Hippocampal formation (tissue), 2 donors: Measurements from ENCODE around the gene NEK4.

Source experiments
- DNase-seq, 2 donors: peaks; one replicate each; lab custom pipeline; 2025; lab: John Stamatoyannopoulos, UW

NEK4 gene

DNA sequence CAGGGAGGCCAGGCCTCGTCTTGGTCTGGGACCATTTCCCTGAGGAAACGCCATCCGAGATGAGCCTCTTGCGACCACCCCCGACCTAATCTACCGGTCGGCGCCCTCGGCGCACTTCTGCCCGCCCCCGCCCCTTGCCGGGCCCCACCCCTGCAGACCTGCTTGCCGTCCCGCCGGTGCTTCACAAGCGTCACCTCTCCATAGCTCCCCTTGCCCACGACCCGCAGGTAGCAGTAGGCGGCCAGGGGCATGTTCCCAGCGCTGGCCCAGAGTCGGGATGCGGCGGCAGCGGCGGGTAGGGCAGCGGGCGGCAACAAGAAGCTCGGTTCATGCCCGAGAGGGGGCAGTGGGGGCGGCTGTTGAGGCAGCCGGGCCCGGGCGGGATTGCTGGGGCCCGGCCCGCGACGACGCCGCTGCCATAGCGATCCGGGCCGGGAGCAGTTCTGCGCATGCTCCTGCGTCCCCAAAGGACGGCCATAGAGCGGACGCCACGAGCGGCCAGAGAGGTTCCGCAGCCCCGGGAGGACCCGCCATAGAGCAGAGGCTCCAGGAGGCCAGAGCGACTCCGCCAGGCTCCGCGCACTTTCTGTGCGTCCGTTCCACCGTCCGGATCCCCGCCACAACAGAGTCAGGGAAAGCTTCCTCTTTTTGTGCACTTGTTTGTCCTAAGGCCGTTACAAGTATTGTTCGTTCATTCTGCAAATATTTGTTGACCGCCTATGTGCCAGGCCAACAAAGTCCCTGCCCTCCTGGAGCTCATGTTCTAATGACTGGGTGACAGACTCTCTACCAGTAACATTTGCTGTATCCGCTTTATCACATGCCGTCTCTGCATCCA lies at the start of gene NEK4:
Gene NEK4, minus strand, starts transcription at position 445 of the 838 bp plus-strand sequence. Its CDS starts 194 bp downstream, at position 251.
- peak; percentile 88 to 90 for DNase-seq

DNA sequence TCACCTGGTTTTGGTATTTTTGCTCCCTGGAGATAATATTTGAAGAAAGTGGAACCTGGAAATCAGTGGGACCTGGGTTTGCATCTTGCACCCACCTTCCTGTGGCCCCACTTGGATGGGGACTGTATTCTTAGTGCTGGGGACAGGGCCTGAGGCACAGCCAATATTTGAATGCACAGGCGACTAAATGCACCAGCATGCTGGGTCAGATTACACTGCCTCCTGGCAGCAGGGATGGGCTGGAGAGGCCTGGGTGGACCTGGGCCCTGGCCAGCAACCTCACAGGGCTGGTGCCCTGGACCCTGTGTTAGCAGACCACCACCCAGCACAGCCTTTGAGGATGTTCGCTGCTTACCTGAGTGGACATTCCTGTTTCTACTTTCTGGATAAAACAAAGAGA lies 49.2 kb upstream of the NEK4 start:
- no peak for DNase-seq

DNA sequence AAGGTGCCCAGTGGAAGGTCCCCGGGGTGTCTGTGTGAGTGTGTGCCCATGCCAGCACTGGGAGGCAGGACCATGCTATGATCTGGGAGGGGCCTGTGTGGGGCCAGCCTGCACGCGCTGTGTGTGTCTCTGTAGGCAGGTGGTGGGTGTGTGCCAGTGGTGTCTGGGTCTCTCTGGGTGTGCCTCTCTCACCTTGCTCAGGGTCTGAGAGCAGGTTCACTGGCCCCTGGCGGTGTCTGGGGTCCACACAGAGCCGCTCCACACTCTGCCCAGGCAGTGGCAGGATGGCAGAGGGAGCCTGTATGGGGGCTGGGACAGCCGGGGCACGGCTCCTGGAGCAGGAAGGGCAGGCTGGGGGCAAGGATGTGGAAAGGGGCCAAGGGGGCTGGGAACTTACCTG lies 47.1 kb upstream of the NEK4 start:
- DNase-seq, result no peak

DNA sequence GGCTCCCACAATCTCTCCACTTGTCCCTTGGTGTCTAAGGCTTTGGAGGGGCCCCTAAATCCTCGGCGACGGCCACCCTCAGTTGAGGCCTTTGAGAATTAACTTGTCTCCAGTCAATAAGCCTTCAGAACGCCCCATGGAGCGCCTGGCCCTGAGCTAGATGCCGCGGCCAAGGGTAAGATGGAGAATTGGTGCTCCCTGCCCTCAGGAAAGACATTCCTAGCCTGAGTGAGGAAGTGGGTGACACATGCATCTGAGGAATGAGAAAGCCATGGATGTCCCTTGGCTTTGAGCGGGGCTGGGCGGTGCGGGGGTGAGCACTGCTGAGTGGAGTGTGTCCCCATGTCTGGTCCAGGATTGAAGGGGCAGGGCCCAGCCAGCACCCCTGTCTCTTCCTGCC lies 46.5 kb upstream of the NEK4 start:
- no peak for DNase-seq

DNA sequence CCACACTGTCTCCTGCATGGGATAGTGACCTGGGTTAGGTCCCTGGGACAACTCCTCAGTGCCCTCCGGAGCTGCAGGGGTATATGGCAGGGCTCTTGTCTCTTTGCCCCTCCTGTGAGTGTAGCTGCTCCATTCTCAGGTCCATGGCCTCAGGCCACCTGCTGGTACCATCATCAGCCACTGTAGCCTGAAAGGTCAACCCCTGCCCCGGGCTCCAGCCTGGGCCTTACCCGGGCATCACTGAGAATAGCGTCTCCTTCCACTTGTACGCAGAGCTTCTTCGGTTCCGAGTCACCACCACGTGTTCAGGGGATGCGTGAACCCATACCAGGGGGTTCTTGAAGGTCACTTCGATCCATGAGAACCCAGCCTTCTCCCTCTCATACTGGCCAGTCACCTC lies 45.9 kb upstream of the NEK4 start:
- DNase-seq, result no peak

DNA sequence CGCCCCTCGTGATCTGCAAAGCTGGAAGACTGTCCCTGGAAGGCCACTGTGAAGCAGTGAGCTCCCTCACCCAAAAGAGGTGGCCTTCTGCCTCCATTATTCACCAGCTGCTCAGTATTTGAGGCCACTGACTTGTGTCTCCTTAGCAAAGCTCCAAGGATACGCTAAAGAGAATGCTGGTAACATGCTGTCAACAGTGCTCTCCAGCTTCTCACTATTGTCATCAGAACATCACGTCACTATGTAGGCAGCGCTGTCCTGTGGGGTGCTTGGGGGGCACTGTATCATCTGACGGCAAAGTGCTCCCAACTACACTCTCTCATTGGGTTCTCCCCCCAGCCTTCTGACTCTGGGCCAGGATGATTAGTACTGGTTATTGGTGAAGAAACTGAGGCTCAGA lies 45.5 kb upstream of the NEK4 start:
- DNase-seq, result no peak

DNA sequence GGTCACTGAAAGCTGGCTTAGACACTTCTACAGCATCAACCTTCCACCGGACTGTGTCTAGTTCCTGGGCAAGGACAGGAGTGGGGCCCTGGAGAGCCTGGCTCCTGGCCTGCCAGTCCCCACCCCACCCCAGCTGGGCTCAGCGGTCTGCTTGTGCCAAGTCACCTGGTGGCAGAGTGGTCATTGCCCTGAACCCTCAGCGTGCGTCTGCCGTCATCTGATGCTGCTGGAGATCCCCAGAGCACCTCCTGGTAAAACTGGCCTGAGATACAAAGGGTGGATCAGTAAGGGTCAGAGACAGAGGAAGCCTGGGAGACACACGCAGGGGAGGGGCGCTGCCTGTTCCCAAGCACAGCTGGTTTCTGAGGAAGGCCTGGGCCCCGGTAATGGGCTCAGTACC lies 43.1 kb upstream of the NEK4 start:
- no peak for DNase-seq

DNA sequence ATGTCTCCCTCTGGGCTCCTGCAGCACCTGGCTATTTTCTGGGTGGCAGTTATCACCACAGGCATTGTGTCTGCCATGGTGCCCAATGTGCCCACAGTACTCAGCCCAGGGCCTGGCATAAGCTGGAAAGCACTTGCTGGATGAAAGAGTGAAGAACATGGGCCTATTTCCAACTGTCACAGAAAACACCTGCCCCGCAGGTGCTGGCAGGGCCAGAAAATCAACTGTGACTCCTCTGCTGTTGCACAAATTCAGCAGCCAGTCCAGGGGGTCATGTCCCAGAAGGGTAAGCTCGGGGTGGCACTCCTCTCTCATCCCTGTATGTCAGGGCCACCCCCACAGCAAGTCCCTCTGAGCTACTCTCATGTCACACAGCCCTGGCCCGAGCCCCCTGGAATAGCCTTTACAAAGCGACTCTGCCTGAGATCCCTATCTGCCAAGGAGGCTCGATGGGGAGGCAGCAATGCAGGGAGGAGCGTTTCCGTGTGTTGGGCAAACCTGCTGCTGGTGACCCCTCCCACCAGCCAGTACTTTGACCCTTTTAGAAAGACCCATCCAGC lies 40.8 kb upstream of the NEK4 start:
- DNase-seq, result no peak

DNA sequence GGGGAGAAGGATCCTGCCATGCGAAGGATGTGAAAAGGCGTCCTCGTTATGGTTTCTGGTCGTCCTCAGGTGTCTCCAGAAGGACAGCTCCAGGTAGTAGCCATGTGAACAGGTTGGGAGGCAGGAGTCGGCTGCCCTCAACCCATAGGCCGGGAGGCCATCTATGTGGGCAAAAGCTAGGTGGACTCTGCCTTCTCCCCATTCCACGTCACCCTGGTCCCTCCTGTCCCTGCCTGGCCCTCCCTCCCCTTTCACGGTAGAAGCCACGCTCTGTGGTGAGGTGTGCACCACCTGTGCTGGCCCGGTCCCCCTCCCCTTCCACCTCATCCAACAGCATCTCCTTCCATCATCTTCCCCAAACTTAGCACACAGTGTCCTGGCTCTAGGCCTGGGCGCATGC lies 40.2 kb upstream of the NEK4 start:
- DNase-seq, result no peak

DNA sequence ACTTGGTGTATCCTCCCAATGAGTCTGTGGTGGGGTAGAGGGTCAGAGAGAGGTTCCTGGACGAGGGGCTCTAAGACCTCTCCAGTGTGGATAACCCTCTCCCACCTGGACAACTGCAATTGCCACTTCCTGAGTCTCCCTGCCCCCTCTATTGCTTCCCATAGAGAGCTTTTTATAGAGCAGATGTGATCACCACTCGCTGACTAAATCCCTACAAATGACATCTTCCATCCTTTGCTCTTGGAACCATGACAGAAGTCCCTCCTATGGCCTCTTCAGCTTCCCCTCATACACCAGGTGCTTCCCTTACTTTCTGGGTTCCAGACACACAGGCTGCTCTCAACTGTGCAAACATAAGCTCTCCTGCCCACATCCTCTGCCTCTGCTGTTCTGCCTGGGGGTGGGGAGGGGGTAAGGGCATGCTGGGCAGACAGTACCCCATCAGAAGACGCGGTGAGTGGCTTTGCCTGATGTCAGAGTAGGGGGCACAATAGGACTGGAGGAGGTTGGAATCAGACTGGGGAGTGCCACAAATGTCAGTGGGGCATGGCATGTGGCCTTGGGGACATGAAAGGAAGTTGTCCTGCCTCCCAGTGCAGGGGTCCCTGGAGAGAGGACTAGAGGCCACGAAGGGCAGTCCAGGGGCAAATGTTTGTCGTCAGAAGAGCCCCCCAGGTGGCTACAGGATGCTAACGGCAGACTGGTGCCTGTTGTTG lies 39.1 kb upstream of the NEK4 start:
- DNase-seq, result no peak

DNA sequence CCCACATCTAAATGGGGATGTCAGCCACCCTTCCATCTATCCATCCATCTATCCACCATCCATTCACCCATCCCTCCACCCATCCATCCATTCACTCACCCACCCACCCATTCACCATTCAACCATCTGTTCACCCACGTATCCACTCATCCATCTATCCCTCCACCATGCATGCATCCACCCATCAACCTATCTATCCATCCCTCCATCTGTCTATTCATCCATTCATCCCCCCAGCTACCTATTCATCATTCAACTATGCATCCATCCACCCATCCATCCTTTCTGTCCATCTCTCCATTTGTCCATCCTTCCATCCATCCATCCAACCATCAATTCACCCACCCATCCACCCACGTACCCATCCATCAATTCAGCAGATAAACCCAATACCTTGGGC lies 38.4 kb upstream of the NEK4 start:
- no peak for DNase-seq

DNA sequence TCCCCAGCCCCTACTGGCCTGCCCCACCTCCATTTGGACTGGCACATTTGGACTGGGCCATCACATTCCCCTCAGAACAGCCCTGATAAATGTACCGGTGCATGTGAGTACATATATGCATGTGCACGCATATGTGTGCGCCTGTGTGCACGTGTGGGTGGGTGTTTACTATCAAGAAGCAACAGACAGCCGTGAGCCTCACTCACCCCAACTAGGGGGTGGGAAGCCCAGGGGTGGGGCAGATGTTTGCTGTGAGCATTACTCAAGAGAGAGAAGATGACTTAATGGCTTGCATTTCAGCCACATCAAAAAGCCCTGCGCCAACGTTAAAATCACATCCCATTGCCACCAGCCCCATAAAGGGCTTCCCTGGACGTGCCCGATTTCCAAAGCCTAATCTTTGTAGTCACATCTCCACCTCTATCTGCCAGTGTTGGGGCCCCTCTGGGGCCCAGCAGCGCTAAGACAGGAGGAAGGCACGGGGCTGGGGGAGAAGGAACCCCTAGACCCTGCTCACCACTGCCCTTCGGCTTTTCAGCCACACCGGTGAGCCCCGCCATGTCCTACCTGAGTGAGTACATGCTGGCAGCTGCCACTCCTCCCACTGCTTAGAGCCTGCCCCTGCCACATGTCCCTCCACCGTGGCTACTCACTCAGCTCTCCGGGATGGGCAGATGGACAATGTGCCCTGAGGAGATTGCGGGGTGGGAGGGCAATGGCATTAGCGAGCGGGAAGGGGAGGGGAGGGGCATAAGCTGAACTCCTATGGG lies 34.7 kb upstream of the NEK4 start:
- DNase-seq, result no peak

DNA sequence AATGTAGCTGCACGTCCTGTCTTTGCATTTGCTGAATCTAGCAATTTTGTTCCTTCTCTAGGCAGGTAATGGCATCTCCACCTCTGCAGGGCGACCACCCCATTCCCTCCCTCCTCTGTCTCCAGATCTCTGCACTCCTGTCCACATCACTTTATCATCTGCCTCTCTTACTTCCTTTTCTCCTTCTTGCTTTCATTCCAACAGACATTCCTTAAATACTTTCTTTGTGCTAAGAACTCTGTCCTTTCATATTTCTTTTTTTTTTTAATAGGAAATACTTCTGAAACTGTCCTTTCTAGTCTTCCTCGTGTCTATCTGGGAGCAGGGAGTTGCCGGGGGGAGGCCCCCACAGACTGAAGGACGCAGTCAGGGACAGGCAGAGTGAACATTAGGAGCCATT lies 31.1 kb upstream of the NEK4 start:
- no peak for DNase-seq

DNA sequence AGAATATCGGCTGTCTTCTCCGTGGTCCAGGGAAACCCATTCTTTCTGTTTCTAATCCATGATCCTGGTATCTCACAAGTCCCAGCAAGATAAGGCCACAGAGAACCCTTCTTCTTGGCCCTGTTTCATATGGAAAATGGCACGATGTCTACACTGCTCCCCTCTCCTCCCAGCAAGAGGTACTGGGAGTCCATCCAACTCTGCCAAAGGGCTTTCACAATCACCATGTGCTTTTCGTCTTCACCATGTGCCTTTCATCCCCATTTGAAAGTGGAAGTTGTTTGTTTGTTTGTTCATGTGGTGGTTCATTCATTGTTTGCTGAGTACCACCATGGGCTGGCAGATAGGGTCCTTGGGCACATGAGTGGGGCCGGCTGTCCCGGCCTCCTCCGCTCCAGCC lies 29.3 kb upstream of the NEK4 start:
- DNase-seq, result no peak

DNA sequence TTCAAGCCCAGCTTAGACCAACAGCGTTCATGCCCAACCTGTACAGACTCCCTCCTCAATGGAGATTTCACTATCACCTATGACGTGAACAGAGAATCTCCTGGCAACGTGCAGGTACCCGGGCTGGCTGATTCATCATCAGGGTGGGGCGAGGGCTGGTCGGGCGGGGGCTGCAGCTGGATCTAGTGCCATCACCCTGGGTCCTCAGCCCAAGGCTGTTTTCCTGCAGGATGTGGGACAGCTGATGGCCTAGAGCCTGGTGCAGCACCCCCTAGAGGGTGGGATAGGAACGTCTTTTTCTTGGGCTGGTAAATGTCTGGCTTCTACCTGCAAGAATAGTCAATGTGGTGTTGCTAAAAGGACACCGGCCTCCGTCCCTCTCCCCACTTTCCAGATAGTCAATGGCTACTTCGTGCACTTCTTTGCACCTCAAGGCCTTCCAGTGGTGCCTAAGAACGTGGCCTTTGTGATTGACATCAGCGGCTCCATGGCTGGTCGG lies 28.3 kb upstream of the NEK4 start:
- no peak for DNase-seq

DNA sequence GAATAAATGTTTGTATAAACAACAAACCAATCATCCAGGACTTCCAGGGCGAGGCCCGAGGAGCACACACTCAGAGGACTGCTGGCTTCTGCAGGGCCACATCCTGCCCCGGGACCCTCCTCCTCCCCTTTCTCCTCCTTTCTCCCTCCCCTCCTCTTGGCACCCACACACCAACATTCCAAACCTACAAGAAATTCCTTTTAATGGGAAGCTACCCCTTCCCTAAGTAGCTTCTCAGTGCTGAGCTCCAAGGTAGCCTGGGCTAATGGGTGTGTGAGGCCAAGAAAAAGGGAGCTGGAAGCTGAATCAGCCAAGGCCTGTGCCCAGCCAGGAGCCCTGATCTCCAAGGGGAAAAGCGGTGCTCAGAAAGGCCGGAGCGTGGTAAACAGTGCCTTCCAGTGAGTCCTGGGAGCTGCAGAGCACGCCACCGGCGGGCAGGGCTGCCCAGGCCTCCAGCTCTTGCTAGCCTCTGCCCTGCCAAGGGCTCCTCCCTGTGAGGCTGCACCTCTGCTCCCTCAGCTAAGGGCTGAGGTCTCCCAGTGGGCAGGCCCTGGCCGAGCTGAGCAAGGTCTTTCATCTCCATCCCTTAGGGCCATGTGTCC lies 27.7 kb upstream of the NEK4 start:
- no peak for DNase-seq

DNA sequence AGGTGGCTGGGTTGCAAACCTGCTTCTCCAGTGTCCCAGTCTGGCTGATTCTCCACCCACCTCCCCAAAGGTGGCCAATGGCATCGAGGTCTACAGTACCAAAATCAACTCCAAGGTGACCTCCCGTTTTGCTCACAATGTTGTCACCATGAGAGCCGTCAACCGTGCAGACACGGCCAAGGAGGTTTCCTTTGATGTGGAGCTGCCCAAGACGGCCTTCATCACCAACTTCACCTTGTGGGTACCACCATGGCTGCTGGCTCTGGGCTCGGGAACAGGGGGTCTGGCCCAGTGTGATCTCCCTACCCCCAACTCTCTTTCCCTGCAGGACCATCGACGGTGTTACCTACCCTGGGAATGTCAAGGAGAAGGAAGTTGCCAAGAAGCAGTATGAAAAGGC lies 25.7 kb upstream of the NEK4 start:
- DNase-seq, result no peak

DNA sequence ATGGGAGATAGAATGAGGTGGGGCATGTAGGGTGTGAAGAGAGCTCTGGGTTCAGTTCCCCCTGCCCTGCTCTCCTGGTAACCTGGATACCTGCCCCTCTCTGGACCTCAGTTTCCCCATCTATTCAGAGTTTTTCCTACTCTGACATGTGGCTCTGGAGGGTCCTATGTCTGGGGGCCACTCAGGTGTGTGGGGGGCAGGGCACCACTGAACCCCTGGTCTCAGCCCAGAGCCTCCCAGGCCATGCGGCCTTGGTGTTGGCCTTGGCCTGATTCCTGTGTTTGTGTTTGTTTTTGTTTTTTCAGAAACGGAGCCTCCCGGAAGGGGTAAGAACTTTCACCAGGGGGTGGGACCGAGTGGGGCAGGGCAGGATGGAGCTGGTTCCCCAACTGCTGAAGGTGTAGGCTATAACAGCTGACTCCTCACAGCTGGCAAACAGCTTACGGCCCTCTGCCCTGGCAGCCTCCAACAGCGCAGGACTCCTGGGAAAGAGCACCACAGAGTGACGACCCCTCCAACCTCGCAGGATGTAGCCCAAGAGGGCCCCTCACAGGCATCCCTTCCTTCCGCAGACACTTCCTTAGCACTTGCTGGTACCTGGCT lies 24.7 kb upstream of the NEK4 start:
- DNase-seq, result no peak

DNA sequence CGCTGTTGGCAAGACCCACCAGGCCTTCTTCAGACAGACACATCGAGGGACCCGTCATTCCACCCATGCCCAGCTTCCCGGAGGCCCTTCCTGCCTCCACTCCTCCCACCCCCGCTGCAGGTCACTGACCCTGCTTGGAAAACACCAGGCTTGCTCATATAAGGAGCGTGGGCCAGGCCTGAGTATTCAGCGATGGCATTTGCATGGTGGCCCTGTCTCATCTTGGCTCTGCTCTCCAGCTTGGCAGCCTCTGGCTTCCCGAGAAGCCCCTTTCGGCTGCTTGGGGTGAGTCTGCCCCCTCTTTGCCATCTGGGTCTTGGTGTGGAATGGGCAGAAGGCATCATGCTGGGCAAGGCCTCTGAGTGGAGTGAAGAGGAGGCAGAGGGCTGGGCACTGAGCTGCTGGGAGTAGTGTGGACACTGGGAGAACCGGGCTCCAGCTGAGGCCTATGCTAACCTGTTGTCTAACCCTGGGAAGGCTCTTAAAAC lies 23.9 kb upstream of the NEK4 start, which contains the start of gene ITIH3:
Gene ITIH3, plus strand, starts transcription at position 185 of the 488 bp plus-strand sequence. Its CDS starts 8 bp downstream, at position 193.
- DNase-seq, result no peak

DNA sequence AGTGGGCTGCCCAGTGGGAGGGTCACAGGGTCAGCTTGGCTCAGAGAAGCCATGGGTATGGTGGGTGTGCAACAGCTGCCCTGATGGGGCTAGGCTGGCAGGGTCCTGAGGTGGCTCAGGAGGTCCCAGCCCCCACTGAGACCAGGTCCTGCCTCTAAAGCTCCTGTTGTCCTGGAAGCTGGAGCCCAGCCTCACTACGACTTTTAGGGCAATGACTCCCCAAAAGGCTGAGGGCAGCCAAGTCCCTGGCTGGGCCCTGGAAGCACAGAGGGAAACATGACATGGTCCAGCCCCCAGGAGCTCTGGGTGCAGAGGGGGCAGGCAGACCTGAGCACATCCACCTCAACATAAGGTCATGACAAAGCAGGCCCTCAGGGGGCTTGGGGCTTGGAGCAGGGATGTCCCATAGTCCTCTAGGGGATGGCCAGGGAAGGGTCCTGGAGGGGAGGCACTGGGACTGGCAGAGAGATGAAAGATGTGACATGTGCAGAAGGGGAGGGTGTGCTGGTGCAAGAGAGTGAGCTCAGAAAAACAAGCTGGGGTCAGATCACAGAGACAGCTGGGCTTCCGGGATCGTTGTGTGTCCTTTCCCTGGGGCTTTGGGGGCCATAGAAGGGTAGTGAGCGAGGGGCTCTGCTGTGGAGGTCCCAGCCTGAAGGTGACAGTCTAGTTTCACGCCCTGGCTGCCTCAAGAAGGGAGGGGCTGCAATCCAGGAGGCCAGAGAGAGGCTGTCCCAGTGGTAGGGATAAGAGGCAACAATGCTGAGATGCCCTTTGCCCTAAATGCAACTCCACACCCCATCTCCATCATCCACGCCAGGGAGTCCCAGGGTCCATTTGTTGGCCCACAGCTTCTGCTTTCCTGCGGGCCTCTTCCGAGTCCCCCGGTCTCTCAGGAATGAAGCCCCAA lies 23.2 kb upstream of the NEK4 start:
- no peak for DNase-seq
